Inferior parietal cortex (tissue), 1 donor: ENCODE results near the gene MBP.

ENCODE experiments used
- DNase-seq: peaks from one replicate; pipeline ENCODE4 v3.0.0-alpha.2; 2016; ENCODE audit errors: extremely low spot score

The MBP gene

DNA sequence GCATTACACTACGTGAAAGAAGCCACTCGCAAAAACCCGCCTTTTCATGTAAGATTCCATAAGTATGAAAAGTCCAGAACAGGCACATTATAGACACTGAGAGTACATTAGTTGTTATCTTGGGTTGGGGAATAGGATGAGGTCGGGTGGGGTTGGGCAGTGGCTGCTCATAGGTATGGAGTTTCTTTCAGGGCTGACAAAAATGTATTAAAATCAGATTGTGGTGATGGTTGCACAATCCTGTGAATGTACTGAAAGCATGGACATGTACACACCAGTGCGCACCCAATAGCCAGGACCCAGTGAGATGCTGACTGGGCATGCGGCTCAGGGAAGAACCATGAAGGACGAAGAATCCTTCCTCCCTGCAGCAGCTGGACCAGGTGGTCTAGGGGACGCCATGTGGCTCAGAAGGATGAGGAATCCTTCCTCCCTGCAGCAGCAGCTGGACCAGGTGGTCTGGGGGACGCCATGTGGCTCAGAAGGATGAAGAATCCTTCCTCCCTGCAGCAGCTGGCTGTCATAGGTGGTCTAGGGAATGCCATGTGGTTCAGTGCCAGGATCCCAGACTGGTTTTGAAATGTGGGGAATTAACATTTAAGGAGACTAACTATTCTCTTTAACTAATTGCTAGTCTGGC is 50.1 kb downstream of the MBP start:
- DNase-seq, result no peak

DNA sequence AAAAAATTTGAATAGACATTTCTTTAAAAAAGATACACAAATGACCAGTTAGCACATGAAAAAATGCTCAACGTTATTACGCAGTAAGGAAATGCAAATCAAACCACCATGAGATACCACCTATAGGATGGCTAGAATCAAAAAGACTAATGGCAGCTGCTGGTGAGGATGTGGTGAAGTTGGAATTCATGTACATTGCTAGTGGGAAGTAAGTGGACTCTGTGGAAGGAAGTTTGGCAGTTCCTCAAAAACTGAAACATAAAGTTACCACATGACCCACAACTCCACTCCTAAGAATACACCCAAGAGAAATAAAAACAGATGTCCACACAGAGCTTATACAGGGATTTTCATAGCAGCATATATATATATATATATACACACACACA is 51.2 kb downstream of the MBP start:
- no peak for DNase-seq

DNA sequence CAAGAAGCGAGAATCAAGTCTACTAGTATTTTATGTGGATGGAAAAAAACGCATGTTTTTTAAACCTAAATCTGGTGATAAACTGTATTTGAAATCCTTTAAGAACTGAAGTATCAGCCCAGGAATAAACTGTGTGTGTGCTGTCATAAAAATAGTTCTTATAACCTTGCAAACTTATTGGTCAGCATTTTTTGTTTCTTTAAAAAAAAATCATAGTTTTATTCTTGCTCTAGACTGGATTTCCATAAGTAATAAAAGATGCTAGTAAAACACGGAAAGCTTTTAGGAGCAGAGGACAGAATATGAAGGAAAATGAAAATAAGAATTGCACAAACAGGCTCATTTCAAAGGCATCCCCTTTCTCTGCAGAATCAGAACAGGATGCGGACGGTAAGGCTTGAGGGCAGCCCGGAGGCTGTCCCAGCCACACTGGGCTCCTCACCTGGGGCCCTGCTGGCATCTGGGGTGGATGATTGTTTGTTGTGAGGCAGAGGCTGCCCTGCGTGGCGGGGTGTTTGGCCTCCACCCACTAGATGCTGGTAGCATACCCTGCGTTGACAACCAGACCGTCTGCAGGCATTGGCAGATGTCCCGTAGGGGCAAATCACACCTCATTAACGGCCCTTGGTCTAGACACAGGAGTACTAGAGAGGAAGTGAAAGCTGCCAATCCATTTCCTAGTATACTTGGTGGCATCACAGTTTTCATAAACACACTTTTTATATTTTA is 52.5 kb downstream of the MBP start:
- no peak for DNase-seq

DNA sequence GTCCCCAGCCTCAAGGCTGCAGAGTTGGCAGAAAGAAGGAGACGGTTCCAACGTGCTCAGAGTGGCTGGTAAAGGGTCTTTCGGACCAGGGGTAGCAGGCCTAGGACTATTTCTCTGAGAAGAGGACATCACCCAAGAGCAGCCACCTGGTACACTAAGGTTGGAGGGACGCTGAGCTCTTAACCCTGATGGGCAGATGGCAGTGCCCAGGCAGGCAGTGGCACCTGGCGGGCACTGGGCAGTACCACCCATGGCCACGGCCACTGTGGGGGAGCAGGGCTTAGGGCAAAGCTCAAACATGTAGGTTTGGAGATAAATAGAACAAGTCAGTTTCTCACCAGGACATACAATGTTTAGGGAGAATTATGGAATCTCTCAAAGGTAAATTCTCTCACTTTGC is 53.5 kb downstream of the MBP start:
- no peak for DNase-seq

DNA sequence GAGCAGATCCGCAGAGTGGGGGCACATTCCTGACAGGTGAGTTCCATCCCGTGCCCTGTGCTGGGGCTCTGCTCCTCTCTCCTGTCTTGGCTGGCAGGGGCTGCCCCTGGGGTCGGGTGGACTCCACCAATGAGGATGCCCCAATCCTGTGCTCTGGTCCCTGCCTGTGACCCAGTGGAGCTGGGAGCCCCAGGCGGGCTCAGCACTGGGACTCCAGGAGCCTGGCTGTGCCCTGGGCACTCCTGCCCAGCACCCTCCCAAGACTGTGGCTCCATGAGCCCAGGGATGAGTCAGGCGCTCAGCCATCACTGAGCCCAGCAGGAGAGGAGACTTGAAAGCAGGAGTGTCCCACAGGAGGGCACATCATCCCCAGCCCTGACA is 53.9 kb downstream of the MBP start:
- DNase-seq, result no peak

DNA sequence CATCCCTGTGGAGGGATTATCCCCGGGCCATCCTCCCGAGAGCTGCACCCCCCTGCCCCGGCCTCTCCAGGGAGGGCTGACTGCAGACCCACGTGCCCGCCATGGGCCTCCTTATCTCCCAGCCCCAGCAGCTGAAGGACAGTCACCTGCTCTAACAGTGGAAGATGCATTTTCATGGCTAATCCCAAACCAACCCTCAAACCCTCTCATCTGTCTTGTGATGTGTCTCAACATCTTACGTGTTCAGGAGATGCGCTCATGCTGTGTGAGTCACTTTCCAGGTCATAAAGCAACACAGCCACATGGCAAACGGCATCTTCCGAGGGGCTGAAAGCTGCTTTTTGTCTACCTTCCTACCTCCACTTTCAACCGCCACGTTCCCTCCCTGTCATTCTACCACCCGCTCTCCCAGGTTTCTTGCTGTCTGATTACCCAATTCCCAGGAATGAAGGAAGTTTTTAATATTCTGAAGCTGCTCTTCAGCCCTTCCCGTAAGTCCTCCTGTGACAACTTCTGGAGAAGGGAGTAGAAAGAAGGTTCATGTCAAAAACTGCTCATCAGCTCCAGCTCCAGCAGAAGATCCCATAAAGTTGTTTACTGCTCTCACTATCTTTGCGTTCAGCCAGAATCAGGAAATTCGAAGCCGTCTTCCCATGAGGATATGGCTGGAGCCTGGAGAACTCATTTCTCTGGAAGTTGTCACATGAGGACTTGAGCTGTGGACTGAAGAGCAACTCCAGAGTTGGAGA is 54.5 kb downstream of the MBP start:
- DNase-seq, result no peak

DNA sequence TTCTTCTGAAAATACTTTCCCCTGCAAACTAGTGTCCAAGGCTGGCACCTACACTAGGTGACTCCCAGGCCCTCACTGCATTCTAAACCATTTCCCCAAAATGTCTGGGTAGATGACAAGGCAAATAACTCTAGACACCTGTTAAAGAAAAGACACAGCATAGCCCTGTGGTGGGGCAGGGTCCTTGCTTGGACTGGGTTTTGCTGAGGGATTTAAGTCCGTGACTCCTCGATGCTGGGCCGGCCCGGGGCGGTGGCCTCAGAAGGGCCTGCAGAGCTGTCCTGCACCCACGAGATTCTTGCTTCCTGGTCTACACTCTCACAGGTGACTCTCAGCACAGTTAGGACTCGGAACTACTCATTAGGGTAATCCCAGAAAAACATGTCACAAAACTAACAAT is 55.2 kb downstream of the MBP start:
- DNase-seq, result no peak

DNA sequence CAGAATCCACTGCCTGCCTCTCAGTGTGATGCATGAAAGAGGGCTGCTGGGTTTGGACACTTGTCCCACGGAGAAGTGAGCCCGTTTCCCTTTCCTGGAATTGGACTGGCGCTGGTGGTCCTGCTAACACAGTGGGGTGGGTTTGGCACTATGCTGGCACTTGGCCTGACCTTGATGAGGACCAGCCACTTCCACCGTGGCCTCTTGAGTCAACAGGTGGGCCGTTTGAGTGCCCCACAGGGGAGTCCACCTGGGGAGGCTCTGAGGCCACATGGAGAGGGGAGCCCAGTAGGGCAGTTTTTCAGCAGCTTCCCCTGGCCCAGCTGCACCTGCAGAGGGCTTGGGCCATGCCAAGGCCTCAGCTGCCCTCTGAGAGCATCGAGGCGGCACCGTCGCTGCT is 56.5 kb downstream of the MBP start:
- DNase-seq, result no peak

DNA sequence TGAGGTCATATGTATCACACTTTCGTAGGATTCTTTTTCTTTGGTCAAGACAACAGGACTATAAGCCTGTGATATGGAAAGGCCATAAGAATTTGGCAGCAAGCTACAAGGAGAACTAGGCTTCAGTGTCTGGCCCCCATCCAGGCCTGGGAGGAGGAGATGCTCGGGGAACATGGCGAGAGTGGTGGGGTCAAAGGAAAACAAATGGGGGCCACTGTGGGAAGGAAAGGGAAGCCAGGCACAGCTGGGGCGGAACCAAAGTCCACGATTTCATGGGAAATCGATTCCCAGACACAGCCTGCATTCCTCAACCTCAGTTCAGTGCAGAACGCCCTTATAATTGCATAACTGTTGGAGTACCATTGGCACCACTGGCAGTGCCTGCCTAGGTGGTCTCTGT is 58.2 kb downstream of the MBP start:
- no peak for DNase-seq

DNA sequence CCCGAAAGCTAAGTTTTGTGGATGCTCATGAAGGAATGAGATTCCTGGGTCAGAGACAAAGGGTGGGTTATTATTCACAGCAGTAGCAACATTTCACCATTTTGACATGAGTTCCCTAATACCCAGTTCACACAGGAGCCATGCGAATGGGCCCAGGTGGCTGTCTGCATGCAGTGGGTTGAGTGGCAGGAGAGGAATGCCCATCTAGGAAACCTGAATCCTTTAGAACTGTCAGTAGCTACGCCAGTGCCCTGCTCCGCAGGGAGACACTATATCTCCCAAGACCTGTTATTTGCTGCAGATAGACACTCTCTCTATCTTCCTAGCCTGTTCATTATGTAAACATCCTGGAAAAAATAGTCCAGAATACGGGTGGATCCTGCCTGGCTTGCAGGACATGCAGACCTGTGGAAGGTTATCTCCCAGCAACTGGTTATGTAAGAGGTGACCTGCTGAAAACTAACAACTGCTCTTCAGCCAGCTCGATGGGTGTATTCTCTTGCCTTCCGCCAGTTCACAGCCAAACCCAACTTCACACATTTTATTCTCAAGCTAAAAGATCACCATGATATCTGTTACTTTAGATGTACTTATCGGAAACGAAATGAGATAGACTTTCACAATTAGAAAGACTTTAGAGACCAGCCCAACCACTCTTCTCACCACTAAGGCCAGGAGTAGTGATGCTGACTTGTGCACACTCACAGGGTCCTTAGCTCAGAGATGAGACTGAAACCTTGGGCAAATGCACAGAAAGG is 59.1 kb downstream of the MBP start:
- no peak for DNase-seq

DNA sequence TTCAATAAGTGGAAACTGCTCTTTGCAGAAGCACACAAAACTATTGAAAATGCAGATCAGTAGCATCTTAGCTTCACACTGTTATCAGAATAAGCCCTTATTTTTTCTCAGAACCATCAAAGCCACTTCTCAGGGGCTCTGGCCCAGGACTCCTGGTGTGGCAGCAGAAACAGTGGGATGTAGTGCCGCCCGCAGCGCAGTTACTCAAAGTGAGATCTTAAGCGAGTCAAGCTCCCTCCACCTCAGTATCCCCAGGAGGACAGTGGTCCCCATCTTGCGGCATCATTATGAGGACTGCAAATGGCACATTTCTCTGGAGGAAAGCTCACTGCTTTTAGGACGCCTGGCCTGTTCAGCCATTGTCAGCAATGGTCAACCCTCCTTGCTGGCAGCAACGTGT is 60.0 kb downstream of the MBP start:
- no peak for DNase-seq

DNA sequence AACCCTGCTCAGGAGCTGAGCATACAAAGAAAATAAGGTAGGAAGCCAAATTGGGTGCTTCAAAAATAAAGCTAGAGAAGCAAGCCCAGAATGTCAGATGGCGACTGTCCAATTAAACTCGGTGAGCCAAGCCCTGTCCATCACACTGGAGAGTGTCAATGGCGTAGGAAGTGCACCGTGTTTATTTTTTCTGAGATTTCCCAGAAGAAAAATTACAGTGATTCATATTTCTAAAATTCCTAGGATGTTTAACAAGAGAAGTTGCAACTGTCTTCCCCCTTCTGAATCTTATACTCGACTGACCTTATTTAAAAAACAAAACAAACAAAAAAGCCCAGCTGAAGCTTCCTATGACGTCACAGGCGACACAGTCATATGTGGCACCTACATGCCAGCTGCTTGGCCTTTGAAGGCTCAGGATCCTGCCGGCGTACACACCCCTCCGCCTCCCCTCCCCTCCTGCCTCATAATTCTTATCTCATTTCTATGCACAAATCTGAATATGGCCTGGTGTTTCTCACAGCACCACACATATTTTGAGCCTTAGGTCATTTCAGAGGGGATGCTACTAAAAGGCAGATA is 60.8 kb downstream of the MBP start:
- peak; percentile 47 for DNase-seq

DNA sequence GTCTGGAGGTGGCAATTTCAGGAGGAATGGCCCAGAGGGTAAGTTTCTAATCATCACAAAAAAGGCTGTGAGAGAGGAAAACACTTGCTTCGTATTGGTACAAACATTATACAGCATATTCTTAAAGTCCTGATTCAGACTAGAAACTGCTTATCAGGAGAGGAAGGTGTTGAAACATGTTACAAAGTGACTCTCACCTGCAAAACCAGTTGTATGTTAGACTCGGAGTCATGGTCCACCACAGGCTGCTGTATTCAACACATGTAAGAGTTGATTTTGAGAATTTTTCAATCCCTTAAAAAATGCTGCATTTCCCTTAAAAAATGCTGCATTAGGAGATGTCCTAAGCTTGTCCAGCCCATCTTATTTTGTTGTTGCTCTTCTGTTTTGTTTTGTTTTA is 61.5 kb downstream of the MBP start:
- no peak for DNase-seq

DNA sequence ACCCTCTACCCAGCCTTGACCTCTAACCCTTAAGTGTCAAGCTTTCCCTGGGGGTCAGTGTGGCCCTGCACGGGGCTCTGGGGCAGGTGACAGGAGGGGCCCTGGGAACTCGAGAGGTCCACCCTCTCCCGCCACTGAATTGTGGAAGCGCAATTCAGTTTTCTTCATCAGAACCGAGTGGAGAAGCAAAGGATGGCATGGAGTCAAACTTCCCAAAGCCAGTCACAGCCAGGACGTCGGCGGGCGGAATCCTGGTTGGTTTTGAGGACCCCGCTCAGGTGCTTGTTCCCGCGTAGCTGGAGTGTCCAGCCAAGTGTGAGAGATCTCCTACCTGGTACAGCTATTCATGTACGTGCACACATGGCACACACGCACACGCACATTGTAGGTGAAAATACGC is 62.0 kb downstream of the MBP start:
- DNase-seq, result no peak

DNA sequence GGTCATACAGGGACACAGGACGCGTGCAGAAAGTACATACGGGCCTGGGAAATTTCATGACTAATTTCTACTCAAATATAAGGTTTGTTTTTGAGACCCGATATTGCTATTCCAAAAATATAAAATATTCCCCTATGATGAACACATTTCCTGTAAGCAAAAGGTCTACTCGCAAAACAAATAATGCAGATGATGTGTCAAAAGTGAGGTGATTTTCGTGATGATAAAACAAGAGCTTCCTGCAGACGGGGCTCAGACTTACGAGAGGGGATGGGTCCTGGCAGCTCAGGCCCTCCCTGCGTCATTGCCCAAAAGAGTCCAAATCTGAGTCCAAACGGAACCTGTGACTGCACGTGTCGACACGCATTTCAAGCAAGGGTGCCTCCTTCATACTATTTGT is 62.7 kb downstream of the MBP start:
- DNase-seq, result no peak

DNA sequence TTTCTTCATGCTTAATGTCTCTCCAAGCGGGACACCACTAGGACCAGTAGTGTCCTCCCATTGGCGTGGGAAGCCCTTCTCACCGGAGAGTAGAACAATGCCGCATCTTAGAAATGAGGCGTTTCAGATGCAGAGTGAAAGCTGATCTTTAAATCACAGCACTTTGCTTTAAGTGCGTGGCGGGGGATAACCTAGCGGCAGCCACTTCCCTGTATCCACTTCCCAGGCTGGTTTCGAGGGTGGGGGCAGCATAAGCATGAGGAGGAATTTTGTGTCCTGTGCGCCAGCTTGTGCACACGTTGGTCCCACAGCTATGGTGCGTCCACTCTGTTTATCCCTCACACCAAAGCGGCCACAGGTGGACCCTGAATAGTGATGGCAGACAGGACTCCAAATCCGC is 63.1 kb downstream of the MBP start:
- DNase-seq, result no peak

DNA sequence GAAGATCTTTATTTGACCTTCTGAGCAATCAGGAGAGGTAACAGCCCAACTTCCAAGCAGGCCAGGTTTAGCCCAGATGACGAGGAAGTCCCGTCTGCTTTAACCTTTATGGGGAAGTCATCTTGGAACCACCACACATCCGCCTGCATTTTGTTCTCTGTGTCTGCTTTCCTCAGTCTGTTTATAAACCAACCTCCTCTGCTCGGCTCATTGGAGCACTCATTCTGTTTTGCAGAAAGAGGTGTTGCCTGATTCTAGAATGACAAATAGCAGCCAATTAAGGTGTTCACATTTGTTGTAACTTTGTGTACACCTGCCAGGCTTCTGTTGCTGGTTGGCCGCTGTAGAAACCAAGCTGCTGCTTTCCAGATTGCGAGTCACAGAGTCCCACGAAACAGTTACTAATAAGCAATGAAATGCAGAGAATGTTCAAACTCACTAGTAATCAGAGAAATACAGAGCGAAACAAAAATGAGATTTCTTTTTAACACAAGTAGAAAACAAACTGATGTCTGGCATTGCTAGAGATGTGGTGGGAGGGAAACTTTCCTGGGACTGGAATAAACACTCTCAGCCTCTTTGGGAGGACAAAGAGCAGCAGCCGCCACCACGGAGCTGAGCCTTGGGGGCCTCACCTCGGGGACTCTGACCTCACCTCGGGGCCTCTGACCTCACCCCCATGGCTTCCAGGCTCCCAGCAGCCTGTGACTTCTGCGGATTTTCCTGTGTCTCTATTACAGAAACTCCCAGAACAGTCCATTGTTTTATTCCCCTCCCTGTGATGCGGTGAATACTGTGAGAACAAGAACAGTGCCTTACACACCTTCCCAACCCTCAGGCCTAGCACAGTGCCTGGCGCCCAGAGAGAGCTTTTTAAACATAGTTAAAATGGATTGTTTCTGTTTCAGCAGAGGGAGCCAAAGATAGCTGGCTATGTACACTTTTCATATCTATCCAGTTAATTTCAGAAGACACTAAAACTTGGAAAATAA is 64.0 kb downstream of the MBP start:
- no peak for DNase-seq

DNA sequence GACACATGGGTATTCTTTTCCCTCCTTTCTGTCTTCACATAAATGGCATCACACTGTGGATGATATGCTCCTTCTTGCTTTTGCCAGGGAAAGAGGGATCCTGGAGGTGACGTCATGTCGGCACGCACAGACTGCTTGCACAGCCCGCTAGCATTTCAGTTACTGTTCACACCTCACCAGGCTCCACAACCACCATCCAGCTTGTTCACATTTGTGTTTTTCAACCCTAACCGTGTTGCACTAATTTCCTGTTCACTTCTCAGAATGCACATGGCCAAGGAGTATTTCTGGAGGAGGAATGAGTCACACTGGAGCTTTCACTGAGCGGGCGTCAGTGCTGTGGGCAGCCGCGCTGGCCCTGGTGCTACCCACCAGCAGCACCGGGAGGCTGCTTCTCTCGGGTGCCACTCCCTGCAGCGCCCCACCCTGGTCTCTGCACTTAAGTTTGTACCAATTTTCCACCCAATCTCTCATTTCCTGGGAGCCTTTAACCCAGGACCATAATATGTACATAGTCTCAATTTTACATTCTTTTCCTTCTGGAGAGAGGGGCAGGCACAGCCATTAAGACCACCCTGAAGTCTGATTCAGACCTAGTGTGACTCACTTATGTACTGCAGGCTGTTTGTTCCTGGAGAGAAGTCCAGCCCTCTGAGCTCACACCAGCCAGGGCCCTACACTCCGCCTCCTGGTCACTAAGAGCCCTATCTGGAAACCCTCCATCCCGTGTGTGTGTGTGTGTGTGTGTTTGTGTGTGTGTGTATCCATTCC is 65.1 kb downstream of the MBP start:
- no peak for DNase-seq

DNA sequence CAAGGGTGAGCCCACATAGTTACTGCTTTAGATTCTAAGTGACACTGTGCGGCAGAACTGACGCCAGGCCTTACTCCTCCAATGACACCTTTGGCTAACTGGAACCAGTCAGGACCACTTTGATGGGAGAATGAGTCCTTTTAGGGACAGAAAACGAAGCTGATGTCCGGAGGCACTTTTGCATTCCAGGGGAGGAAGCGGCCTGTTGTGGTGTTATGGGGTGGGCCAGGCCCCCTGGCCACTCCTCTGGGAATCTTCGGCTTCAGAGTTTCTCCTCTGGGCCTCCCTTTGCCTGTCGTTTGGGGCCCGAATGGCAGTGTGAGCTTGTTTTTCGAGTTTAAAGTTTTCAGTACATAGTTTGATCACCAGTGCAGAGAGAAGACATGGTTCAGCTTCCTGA is 65.9 kb downstream of the MBP start:
- DNase-seq, result no peak

DNA sequence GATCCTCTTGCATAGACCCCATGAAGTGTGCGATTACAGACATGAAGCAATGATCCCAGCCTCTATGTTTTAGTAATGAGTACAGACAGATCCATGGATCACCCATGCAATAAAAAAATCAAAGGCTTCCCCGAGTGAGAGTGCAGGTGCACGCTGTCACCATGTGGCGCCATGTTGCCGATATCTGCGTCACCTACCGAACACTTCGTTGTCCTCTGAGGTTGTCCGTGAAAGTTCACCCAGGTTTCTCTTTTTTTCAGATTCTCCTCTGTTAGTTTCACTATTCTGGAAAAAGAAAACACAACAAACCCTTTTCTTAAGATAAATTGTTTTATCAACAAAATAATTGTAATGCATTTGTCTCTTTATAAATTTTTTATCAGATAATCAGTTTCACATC is 66.5 kb downstream of the MBP start:
- DNase-seq, result no peak
